Activated naive CD4-positive, alpha-beta T cell treated with anti-CD3 and anti-CD28 coated beads, Interleukin-2, amount 10 ng/mL, durations not matched to agents 7 days and 5 days (primary cell): ENCODE results near the gene GRID1.

Experiments used
- CTCF ChIA-PET: fragments of 350-600 bp; sonication (Branson Sonifier 250); formaldehyde crosslinking; loops from one replicate; lab custom pipeline; 2021; ENCODE audit warnings: antibody characterized with exemption; lab: Charles Lee
- DNase-seq: peaks from one replicate; pipeline ENCODE4 v3.0.0-alpha.2; 2020
- H3K27ac Mint-ChIP-seq: one replicate; pipeline ENCODE4 v1.8.0; 2021; ENCODE audit warnings: mild to moderate bottlenecking, moderate library complexity, mixed read lengths
- H3K27me3 Mint-ChIP-seq: one replicate; pipeline ENCODE4 v1.8.0; 2021; ENCODE audit warnings: mild to moderate bottlenecking, mixed read lengths
- H3K36me3 Mint-ChIP-seq: one replicate; pipeline ENCODE4 v1.8.0; 2021; ENCODE audit warnings: mixed read lengths
- H3K4me1 Mint-ChIP-seq: one replicate; pipeline ENCODE4 v1.8.0; 2021; ENCODE audit warnings: mixed read lengths
- H3K4me3 Mint-ChIP-seq: one replicate; pipeline ENCODE4 v1.8.0; 2021; ENCODE audit warnings: mild to moderate bottlenecking, moderate library complexity, mixed read lengths
- H3K9me3 Mint-ChIP-seq: one replicate; pipeline ENCODE4 v1.8.0; 2021; ENCODE audit warnings: mixed read lengths

Gene GRID1

GRCh38 chr10:86019141-86019540 lies 347.5 kb downstream of the GRID1 start:
- Mint-ChIP-seq H3K4me3 (no peak overlapping the region), H3K27me3 (peaks cover 8% of the 10 kb centered on the region), H3K4me1 (no peaks in the 10 kb centered on the region), H3K36me3 (no peaks in the 10 kb centered on the region), H3K9me3 (no peaks in the 10 kb centered on the region), H3K27ac (no peak overlapping the region)
- CTCF ChIA-PET: no interaction called here
- no peak for DNase-seq

- H3K4me3 Mint-ChIP-seq: no peak overlapping the region
- no peak overlapping the region for H3K27ac Mint-ChIP-seq
- H3K27me3 Mint-ChIP-seq: peaks cover 8% of the 10 kb centered on the region
- CTCF ChIA-PET: no interaction called here
- H3K4me1 Mint-ChIP-seq: no peaks in the 10 kb centered on the region
- H3K9me3 Mint-ChIP-seq: no peaks in the 10 kb centered on the region
- H3K36me3 Mint-ChIP-seq: no peaks in the 10 kb centered on the region
- DNase-seq: no peak
Observed at GRCh38 chr10:86018735-86019058, 347.9 kb downstream of the GRID1 start.

- Mint-ChIP-seq H3K4me1 (no peaks in the 10 kb centered on the region), H3K27me3 (peaks cover 8% of the 10 kb centered on the region), H3K9me3 (no peaks in the 10 kb centered on the region), H3K4me3 (no peak overlapping the region), H3K27ac (no peak overlapping the region), H3K36me3 (no peaks in the 10 kb centered on the region)
- no peak for DNase-seq
- CTCF ChIA-PET: no interaction called here
Observed at GRCh38 chr10:86017841-86018734, 348.5 kb downstream of the GRID1 start.

GRCh38 chr10:86013568-86013967 lies 353.0 kb downstream of the GRID1 start:
- CTCF ChIA-PET: no interaction called here
- no peaks in the 10 kb centered on the region for H3K9me3 Mint-ChIP-seq
- no peak overlapping the region for H3K4me3 Mint-ChIP-seq
- no peak for DNase-seq
- no peak overlapping the region for H3K27ac Mint-ChIP-seq
- no peaks in the 10 kb centered on the region for H3K36me3 Mint-ChIP-seq
- no peaks in the 10 kb centered on the region for H3K4me1 Mint-ChIP-seq
- H3K27me3 Mint-ChIP-seq: peaks cover 8% of the 10 kb centered on the region

GRCh38 chr10:86007171-86007570 lies 359.4 kb downstream of the GRID1 start:
- H3K9me3 Mint-ChIP-seq: no peaks in the 10 kb centered on the region
- no peaks in the 10 kb centered on the region for H3K4me1 Mint-ChIP-seq
- H3K27me3 Mint-ChIP-seq: peaks cover 11% of the 10 kb centered on the region
- DNase-seq: no peak
- no peak overlapping the region for H3K4me3 Mint-ChIP-seq
- H3K36me3 Mint-ChIP-seq: no peaks in the 10 kb centered on the region
- CTCF ChIA-PET: no interaction called here
- no peak overlapping the region for H3K27ac Mint-ChIP-seq

- Mint-ChIP-seq H3K27ac (no peak overlapping the region), H3K9me3 (no peaks in the 10 kb centered on the region), H3K36me3 (no peaks in the 10 kb centered on the region), H3K4me3 (no peak overlapping the region), H3K4me1 (no peaks in the 10 kb centered on the region), H3K27me3 (peaks cover 16% of the 10 kb centered on the region)
- no peak for DNase-seq
- CTCF ChIA-PET: no interaction called here
Observed at GRCh38 chr10:86004337-86004736, 362.3 kb downstream of the GRID1 start.

- Mint-ChIP-seq H3K27ac (no peak overlapping the region), H3K4me1 (no peaks in the 10 kb centered on the region), H3K27me3 (peaks cover 20% of the 10 kb centered on the region), H3K9me3 (no peaks in the 10 kb centered on the region), H3K4me3 (no peak overlapping the region), H3K36me3 (no peaks in the 10 kb centered on the region)
- CTCF ChIA-PET: no interaction called here
- DNase-seq: no peak
Observed at GRCh38 chr10:86003201-86003621, 363.4 kb downstream of the GRID1 start.

- no peaks in the 10 kb centered on the region for H3K4me1 Mint-ChIP-seq
- H3K27ac Mint-ChIP-seq: no peak overlapping the region
- H3K36me3 Mint-ChIP-seq: no peaks in the 10 kb centered on the region
- CTCF ChIA-PET: no interaction called here
- H3K4me3 Mint-ChIP-seq: no peak overlapping the region
- peaks cover 20% of the 10 kb centered on the region for H3K27me3 Mint-ChIP-seq
- no peaks in the 10 kb centered on the region for H3K9me3 Mint-ChIP-seq
- no peak for DNase-seq
Observed at GRCh38 chr10:86001521-86001920, 365.1 kb downstream of the GRID1 start.

GRCh38 chr10:85997544-85997943 lies 369.1 kb downstream of the GRID1 start:
- CTCF ChIA-PET: no interaction called here
- Mint-ChIP-seq H3K9me3 (no peaks in the 10 kb centered on the region), H3K4me1 (no peaks in the 10 kb centered on the region), H3K27ac (no peak overlapping the region), H3K4me3 (no peak overlapping the region), H3K36me3 (no peaks in the 10 kb centered on the region), H3K27me3 (peaks cover 13% of the 10 kb centered on the region)
- DNase-seq: no peak

GRCh38 chr10:85995791-85996190 lies 370.8 kb downstream of the GRID1 start:
- H3K27ac Mint-ChIP-seq: no peak overlapping the region
- DNase-seq: peak; percentile 36
- no peaks in the 10 kb centered on the region for H3K9me3 Mint-ChIP-seq
- H3K36me3 Mint-ChIP-seq: no peaks in the 10 kb centered on the region
- H3K27me3 Mint-ChIP-seq: peaks cover 8% of the 10 kb centered on the region
- H3K4me1 Mint-ChIP-seq: no peaks in the 10 kb centered on the region
- CTCF ChIA-PET: interaction anchor here (0.6 to 1.1 kb wide), 2 partner anchors 144 to 383 kb away, joined by 3 read pairs; no protein-coding TSS in a partner anchor
- no peak overlapping the region for H3K4me3 Mint-ChIP-seq

- Mint-ChIP-seq H3K27me3 (peaks cover 6% of the 10 kb centered on the region), H3K4me1 (no peaks in the 10 kb centered on the region), H3K9me3 (no peaks in the 10 kb centered on the region), H3K36me3 (no peaks in the 10 kb centered on the region), H3K4me3 (no peak overlapping the region), H3K27ac (no peak overlapping the region)
- CTCF ChIA-PET: no interaction called here
- no peak for DNase-seq
Observed at GRCh38 chr10:85993840-85994507, 372.6 kb downstream of the GRID1 start.

- no peaks in the 10 kb centered on the region for H3K4me1 Mint-ChIP-seq
- no peak overlapping the region for H3K4me3 Mint-ChIP-seq
- DNase-seq: no peak
- no peaks in the 10 kb centered on the region for H3K36me3 Mint-ChIP-seq
- CTCF ChIA-PET: no interaction called here
- H3K27me3 Mint-ChIP-seq: peaks cover 10% of the 10 kb centered on the region
- H3K9me3 Mint-ChIP-seq: no peaks in the 10 kb centered on the region
- no peak overlapping the region for H3K27ac Mint-ChIP-seq
Observed at GRCh38 chr10:85993140-85993539, 373.5 kb downstream of the GRID1 start.

- Mint-ChIP-seq H3K9me3 (no peaks in the 10 kb centered on the region), H3K36me3 (no peaks in the 10 kb centered on the region), H3K4me3 (no peak overlapping the region), H3K27me3 (peaks cover 10% of the 10 kb centered on the region), H3K4me1 (no peaks in the 10 kb centered on the region), H3K27ac (no peak overlapping the region)
- DNase-seq: no peak
- CTCF ChIA-PET: no interaction called here
Observed at GRCh38 chr10:85992324-85992723, 374.3 kb downstream of the GRID1 start.

GRCh38 chr10:85986777-85987176 lies 379.8 kb downstream of the GRID1 start:
- Mint-ChIP-seq H3K27ac (no peak overlapping the region), H3K4me1 (no peaks in the 10 kb centered on the region), H3K36me3 (no peaks in the 10 kb centered on the region), H3K27me3 (peaks cover 11% of the 10 kb centered on the region), H3K4me3 (no peak overlapping the region), H3K9me3 (no peaks in the 10 kb centered on the region)
- no peak for DNase-seq
- CTCF ChIA-PET: no interaction called here

- CTCF ChIA-PET: no interaction called here
- DNase-seq: no peak
- Mint-ChIP-seq H3K27me3 (peaks cover 5% of the 10 kb centered on the region), H3K4me3 (no peak overlapping the region), H3K9me3 (no peaks in the 10 kb centered on the region), H3K27ac (no peak overlapping the region), H3K4me1 (no peaks in the 10 kb centered on the region), H3K36me3 (no peaks in the 10 kb centered on the region)
Observed at GRCh38 chr10:85983051-85983450, 383.5 kb downstream of the GRID1 start.
